ENCODE data around the gene GALNT17.
A peak's percentile ranks its signal among the peaks of the same experiment; 100 is the strongest.

Gene GALNT17

DNA sequence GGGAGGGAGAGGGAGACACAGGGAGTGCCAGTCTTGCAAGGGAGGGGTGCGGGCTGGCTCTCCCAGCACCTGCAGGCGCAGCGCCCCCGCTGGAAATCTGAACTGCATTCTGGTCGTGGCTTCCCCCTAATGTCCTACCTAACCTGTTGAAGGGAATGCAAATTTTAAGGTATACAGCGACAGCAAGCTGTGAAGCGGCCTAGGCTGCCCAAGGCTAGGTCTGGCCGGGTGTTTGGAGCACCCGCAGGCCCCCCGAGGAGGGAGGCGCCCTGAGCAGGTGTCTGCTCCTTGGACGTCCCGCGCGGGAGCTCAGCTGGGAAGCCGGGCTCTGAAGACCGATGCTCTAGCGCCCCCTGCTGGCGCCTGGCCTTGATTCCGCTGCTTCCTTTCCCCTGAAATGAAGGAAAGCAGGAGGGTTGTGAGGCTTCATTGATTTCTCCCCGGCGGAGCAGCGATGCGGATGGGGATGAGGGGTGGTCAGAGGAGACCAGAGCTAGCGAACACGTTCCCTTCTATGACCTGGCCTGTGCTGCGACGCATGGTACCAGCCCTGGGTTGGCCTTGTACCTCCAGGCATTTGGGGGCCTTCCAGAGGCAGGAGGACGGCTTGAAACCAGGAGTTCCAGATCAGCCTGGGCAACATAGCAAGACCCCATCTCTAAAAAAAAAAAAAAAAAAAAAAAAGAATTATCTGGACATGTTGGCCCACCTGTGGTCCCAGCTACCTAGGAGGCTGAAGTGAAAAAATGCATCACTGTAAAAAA is 601.3 kb downstream of the GALNT17 start:
- TF ChIP-seq, protein P1, sequence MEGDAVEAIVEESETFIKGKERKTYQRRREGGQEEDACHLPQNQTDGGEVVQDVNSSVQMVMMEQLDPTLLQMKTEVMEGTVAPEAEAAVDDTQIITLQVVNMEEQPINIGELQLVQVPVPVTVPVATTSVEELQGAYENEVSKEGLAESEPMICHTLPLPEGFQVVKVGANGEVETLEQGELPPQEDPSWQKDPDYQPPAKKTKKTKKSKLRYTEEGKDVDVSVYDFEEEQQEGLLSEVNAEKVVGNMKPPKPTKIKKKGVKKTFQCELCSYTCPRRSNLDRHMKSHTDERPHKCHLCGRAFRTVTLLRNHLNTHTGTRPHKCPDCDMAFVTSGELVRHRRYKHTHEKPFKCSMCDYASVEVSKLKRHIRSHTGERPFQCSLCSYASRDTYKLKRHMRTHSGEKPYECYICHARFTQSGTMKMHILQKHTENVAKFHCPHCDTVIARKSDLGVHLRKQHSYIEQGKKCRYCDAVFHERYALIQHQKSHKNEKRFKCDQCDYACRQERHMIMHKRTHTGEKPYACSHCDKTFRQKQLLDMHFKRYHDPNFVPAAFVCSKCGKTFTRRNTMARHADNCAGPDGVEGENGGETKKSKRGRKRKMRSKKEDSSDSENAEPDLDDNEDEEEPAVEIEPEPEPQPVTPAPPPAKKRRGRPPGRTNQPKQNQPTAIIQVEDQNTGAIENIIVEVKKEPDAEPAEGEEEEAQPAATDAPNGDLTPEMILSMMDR (IDR thresholded peaks at IDR 0.05): peak; percentile 88

DNA sequence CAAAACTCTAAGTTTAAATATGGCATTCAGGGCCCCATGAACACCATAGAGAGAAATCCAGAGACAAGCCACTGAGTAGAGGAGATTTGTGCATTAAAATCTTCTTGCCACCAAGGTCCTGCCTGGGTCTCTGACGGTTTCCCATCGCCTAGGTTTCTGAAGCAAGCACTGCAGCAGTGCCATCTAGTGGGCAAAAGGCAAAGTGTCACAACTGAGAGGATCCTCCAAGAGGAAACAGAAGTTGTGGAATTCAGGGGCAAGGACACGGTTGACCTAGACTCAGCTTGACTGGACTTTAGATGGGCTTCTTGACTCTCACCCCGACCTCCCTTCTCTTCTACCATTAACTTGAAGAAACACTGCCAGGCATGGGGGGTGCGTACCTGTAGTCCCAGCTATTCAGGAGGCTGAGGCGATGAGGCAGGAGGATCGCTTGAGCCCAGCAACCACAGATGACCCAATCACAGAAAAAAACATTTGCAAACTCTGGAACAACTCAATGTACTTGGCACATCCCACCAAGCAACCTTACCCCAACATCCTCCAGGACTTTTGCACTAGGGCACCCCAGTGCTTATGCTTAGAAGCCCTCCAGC is 604.1 kb downstream of the GALNT17 start:
- TF ChIP-seq, protein P1 (IDR thresholded peaks at IDR 0.05): peak; percentile 84

DNA sequence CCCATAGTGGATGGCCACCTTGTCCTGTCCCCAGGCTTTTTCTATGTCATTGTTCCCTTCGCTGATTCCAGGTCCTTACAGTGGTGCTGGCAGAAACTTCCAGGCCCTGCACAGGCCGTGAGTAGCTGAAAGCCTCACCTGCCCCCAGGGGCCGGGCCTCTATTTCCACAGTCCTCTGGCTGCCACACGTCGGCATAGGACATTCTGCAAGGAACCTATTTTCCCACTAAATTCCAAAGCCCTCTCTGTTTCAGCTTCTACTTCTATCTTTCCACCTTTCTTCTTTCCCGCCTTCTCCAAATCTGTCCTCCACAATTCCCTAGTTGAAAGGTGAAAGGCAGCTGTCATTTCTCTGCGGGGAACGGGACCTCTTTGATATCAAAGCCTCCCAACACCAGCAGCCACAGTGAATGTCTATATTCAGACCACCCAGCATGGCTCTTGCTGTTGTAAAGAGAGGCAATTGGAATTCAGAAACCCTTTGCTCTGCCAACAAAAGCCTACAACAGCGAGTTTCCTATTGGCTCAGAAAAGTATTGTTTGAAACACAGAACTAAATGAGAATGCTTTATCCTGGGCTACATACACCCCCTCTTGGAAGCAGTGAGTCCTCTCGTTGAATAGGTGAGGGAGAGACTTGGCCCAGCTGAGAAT is 607.7 kb downstream of the GALNT17 start:
- TF ChIP-seq, protein P1 (IDR thresholded peaks at IDR 0.05): no peak

DNA sequence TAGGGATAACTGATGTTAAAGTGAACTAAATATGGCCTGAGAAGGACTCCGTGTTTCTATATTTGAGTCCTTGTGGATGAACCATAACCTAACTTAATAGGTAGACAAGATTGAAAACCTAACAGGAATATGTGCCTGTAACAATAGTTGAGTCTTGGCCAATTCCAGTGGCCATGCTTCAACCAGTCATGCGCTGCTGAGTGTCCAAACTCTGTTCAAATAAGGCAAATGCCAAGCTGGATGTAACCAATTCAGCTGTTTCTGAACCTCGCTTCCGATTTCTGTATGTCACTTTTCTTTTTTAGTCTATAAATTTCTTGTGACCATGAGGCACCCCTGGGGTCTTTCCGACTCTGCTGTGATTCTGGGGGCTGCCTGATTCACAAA is 608.2 kb downstream of the GALNT17 start:
- TF ChIP-seq, protein P1 (IDR thresholded peaks at IDR 0.05): no peak

DNA sequence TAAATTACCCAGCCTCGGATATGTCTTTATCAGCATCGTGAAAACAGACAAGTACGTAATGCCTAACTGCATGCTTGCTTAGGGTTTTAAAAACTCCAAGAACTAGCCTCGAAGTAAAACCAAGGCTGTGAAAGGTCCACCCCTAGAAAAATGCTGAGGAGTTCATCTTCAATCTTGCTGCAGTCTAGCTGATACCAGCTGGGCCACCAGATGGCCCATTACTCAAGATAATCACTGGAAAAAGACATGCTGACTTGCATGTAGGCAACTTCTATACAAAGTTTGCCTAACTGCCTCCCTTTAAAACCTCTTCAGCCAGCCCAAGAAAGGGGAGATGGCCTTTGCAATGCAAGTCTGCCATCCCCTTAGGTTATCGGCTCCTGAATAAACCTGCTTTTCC is 614.1 kb downstream of the GALNT17 start:
- TF ChIP-seq, protein P1 (IDR thresholded peaks at IDR 0.05): no peak

DNA sequence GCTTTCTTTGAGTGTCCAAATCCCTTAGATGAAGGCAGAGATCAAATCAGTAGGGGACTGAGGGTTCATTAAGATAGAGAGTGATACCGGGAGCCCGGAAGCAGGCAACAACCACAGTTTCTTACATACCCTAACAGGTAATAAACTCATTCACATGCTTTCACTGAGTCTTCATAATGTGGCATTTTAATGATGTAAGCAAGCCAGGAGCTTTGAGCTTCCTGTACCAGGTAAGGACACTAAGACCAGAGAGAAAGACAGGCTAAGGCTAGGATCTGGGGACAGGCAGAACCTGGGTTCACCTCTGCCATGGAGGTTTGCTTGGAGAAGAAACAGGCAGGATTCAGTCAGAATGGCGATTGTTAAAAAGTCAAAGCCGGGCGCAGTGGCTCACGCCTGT is 618.3 kb downstream of the GALNT17 start:
- TF ChIP-seq, protein P1 (IDR thresholded peaks at IDR 0.05): no peak

DNA sequence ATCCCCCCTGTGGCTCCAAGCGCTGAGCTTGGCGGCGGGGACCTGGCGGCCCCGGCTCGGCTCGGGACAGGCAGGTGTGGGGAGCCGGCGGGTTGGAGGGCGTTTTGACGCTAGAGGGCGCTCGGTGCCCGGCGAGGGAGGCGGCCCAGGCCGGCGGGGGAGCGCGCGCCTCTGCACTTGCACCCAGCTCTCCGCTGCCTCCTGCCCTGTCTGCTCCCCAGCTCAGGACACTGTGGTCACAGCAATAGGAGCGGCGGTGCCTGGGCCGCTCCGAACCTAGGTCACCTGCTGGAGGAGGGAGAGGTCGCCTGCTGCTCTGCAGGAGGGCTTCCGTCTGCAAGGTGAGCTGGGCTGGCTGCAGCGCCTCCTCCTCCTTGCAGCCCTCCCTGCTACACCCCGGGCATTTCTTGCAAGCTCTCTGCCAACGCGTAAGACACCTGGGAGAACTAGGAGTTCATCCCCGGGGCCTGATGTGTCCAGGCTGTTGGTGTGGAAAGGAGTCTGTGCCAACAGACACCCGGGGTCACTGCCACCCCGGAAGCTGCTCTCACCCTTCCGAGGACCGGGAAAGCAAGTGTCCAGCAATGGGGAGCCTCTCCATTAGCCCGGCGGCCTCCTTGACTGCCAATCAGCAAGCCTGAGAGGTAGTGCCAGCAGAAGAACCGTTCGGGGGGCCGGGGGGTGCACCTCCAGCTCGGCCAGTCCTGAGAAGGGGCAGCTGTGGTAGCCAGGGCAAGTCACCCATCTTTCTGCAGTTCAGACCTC is 620.4 kb downstream of the GALNT17 start:
- TF ChIP-seq, protein P1 (IDR thresholded peaks at IDR 0.05): peak; percentile 82
